A549 (cell line): ENCODE results near the gene TMEM138. TPM values are rescaled to one million over a fixed set of nuclear protein-coding genes. Genes with fewer than 3 reads are reported as not detected.
A peak's percentile ranks its signal among the peaks of the same experiment; 100 is the strongest.

ENCODE experiments used
- ATAC-seq, 2 experiments: fragments of 200-7000 bp in 1 of 2; fragments of >200 bp in 1 of 2; cut with Nextera tagmentation in 1 of 2; cut with Tn5 transposase in 1 of 2; 3 replicates each; pipeline versions ENCODE4 v1.8.0 to v1.9.1; 2018 to 2020; ENCODE audit warnings: mild to moderate bottlenecking in 1 of 2, moderate library complexity in 1 of 2
- CTCF ChIA-PET: fragments of 300-600 bp; sonication (Branson Sonifier 250); formaldehyde crosslinking; extraction: SDS; loops from one replicate; lab custom pipeline; 2021; ENCODE audit warnings: antibody characterized with exemption, inconsistent platforms; lab: Yijun Ruan, JAX
- POLR2A ChIA-PET: fragments of 350-600 bp; formaldehyde crosslinking; extraction: SDS; loops from one replicate; lab custom pipeline; 2021; ENCODE audit warnings: antibody characterized with exemption, inconsistent platforms; lab: Yijun Ruan, JAX
- DNase-seq, 2 experiments: peaks; one replicate each; pipeline versions ENCODE4 v3.0.0 to v3.0.0-alpha.2; 2011 to 2016; ENCODE audit warnings: low read depth in 1 of 2, low spot score in 1 of 2
- FAIRE-seq: peaks from 2 replicates; lab custom pipeline; 2011; peaks lifted over from hg19 to GRCh38; lab: Jason Lieb, UNC
- H3K27ac ChIP-seq, 2 experiments: fragments of >200 bp; sonication (Bioruptor Twin); formaldehyde crosslinking; 3 replicates each; pipeline ENCODE4 v1.5.1; 2016 to 2017
- H3K4me1 ChIP-seq: fragments of >200 bp; sonication (Bioruptor Twin); formaldehyde crosslinking; 3 replicates; pipeline ENCODE4 v1.6.1; 2016
- H3K4me2 ChIP-seq: fragments of >200 bp; sonication (Bioruptor Twin); formaldehyde crosslinking; 3 replicates; pipeline ENCODE4 v1.6.1; 2016
- H3K4me3 ChIP-seq: fragments of >200 bp; sonication (Bioruptor Twin); formaldehyde crosslinking; 3 replicates; pipeline ENCODE4 v1.5.1; 2016
- H3K9me3 ChIP-seq: fragments of >200 bp; sonication (Bioruptor Twin); formaldehyde crosslinking; 3 replicates; pipeline ENCODE4 v1.6.1; 2016
- EHMT2 ChIP-seq: fragments of 200-600 bp; sonication (generic); IDR thresholded peaks from 2 replicates; pipeline ENCODE4 v1.6.1; 2016; ENCODE audit warnings: antibody characterized with exemption, low read depth, mild to moderate bottlenecking, moderate library complexity
- GATA3 ChIP-seq: IDR thresholded peaks from 2 replicates; pipeline ENCODE4 v1.6.1; 2012; ENCODE audit warnings: borderline replicate concordance
- HDAC2 ChIP-seq: fragments of 200-600 bp; sonication (generic); IDR thresholded peaks from 2 replicates; pipeline ENCODE4 v1.6.1; 2016
- HEYL ChIP-seq: fragments of 250-450 bp; sonication (Bioruptor Pico); IDR thresholded peaks from 2 replicates; pipeline ENCODE4 v1.8.0; 2021; ENCODE audit warnings: mild to moderate bottlenecking, moderate library complexity
- HOXA7 ChIP-seq: fragments of 250-450 bp; sonication (Bioruptor Pico); IDR thresholded peaks from 2 replicates; pipeline ENCODE4 v1.5.0; 2020; ENCODE audit warnings: mild to moderate bottlenecking, moderate library complexity
- HOXB5 ChIP-seq: fragments of 250-450 bp; sonication (Bioruptor Pico); IDR thresholded peaks from 2 replicates; pipeline ENCODE4 v1.5.0; 2020; ENCODE audit warnings: mild to moderate bottlenecking, moderate library complexity
- JUNB ChIP-seq: fragments of >200 bp; sonication (Bioruptor Twin); formaldehyde crosslinking; IDR thresholded peaks from 2 replicates; pipeline ENCODE4 v1.6.1; 2016
- KDM1A ChIP-seq: fragments of 200-600 bp; sonication (generic); IDR thresholded peaks from 2 replicates; pipeline ENCODE4 v1.6.1; 2016; ENCODE audit warnings: low read depth, mild to moderate bottlenecking
- KDM5A ChIP-seq: fragments of 200-600 bp; sonication (generic); IDR thresholded peaks from 2 replicates; pipeline ENCODE4 v1.6.1; 2016; ENCODE audit warnings: antibody characterized with exemption, mild to moderate bottlenecking
- MAZ ChIP-seq: fragments of 150-350 bp; IDR thresholded peaks from 2 replicates; pipeline ENCODE4 v1.6.1; 2014; ENCODE audit warnings: antibody characterized with exemption, low read depth, low read length, borderline replicate concordance
- RAD21 ChIP-seq, 2 experiments: fragments of >200 bp in 1 of 2; sonication (Bioruptor Twin) in 1 of 2; formaldehyde crosslinking in 1 of 2; IDR thresholded peaks in 1 of 2; conservative IDR thresholded peaks in 1 of 2; 2 replicates in 1 of 2; 3 replicates in 1 of 2; pipeline ENCODE4 v1.6.1; 2012 to 2018; ENCODE audit warnings: inconsistent platforms in 1 of 2
- RARB ChIP-seq: fragments of 250-450 bp; sonication (Bioruptor Pico); IDR thresholded peaks from 2 replicates; pipeline ENCODE4 v1.8.0; 2021; ENCODE audit warnings: mild to moderate bottlenecking, moderate library complexity
- RFX5 ChIP-seq: fragments of 450-650 bp; IDR thresholded peaks from 2 replicates; pipeline ENCODE4 v1.7.1; 2014; ENCODE audit warnings: antibody characterized with exemption, mild to moderate bottlenecking, moderate library complexity
- SMC3 ChIP-seq: fragments of >200 bp; sonication (Bioruptor Twin); formaldehyde crosslinking; IDR thresholded peaks from 3 replicates; pipeline ENCODE4 v1.6.1; 2018; ENCODE audit warnings: inconsistent platforms
- TP53 ChIP-seq: fragments of 250-450 bp; sonication (Bioruptor Pico); IDR thresholded peaks from 2 replicates; pipeline ENCODE4 v1.5.0; 2021; ENCODE audit warnings: mild to moderate bottlenecking, moderate library complexity
- ZNF302 ChIP-seq: fragments of 250-450 bp; sonication (Bioruptor Pico); IDR thresholded peaks from 2 replicates; pipeline ENCODE4 v1.9.0; 2021; ENCODE audit warnings: inconsistent platforms, mild to moderate bottlenecking, moderate library complexity
- ZSCAN20 ChIP-seq: fragments of 250-450 bp; sonication (Bioruptor Pico); IDR thresholded peaks from 2 replicates; pipeline ENCODE4 v1.8.0; 2022; ENCODE audit warnings: mild to moderate bottlenecking, moderate library complexity
- WGBS: methylation state at CpG from one replicate; pipeline ENCODE4 v1.1.6; 2017; ENCODE audit errors: missing lambda C conversion rate; 5-methylcytosine and 5-hydroxymethylcytosine counted together
- polyA plus RNA-seq, 4 experiments: library from polyadenylated mRNA; depleted of rRNA in 3 of 4; stranded (reverse); fragments of >200 nt; fragmentation: RNase III in 1 of 4; extraction: RNeasy Plus Mini Kit Qiagen cat#74134 plus additional on column Dnase treatment in 1 of 4; gene quantifications; 2 replicates in 3 of 4; 3 replicates in 1 of 4; pipeline ENCODE4 v1.2.3, GENCODE V29; 2011 to 2017
- TF ChIP-seq, protein P1 (sequence below): fragments of 150-350 bp; IDR thresholded peaks from 2 replicates; pipeline ENCODE4 v1.6.1; 2014; ENCODE audit warnings: low read depth, mild to moderate bottlenecking, low read length
- TF ChIP-seq, protein P2 (sequence below): fragments of 250-450 bp; sonication (Bioruptor Pico); IDR thresholded peaks from 2 replicates; pipeline ENCODE4 v1.5.0; 2020; ENCODE audit warnings: low read depth, mild to moderate bottlenecking, moderate library complexity

TMEM138 gene
- polyA plus RNA-seq, 2 of the 4 experiments (the other 2 are of a cell fraction), result 80.3 to 143 TPM

DNA sequence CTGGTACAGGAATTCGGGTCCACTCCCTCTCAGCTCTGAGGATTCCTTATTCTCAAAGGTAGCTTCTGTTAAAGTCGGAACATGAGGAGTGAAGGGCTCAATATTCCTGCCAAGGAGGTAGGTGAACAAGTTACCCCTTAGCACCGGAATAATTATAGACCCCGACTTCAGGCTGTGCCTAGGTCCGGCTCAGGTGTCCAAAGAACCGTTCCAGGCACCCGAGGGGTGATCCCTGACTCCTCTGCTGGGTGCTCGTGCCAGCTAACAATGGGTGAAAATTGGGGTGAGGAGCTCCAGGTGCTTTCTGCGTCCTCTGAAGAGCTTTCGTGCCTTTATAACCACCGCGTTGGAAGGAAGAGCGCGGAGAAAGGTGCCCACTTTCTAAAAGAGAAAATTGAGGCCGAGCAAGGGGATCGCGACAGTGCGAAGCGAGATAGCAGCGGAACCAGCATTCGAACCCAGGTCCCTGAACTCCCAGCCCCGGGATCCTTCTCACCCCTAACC, 885 bp upstream of the TMEM138 start:
- DNase-seq (no peak), FAIRE-seq (no peak), ATAC-seq (peak in 1 of 2 experiments; percentile 2; a peak in 3 of 6 replicates)
- Histone ChIP-seq H3K4me1 (peaks cover 15% of the 10 kb centered on the region; the same call in 2 of the 3 replicates), H3K4me2 (peak overlapping the region; percentile 83), H3K27ac (peak overlapping the region; percentile 96 to 97), H3K4me3 (peak overlapping the region; percentile 82), H3K9me3 (no peaks in the 10 kb centered on the region)
- ChIA-PET POLR2A (interaction anchor here (0.5 to 5.2 kb wide), 18 partner anchors 8 to 340 kb away, joined by 3 to 67 read pairs (median 14); partner anchors contain the start of genes CPSF7, DDB1, SDHAF2 and TKFC), CTCF (interaction anchor here (0.8 to 33.1 kb wide), 7 partner anchors 9 to 74 kb away, joined by 3 to 521 read pairs (median 16); partner anchors contain the start of genes CPSF7, DDB1, SDHAF2 and TKFC)
- 3% methylated on average over 22 of the region's 22 CpGs for WGBS
- no peak for TF ChIP-seq HOXA7 (CRISPR knock-in tag)
- 0 out of 2 replicates have a peak, but pooled peaks have one; percentile 19 for TF ChIP-seq HDAC2
- TF ChIP-seq HEYL (CRISPR knock-in tag), result no peak

DNA sequence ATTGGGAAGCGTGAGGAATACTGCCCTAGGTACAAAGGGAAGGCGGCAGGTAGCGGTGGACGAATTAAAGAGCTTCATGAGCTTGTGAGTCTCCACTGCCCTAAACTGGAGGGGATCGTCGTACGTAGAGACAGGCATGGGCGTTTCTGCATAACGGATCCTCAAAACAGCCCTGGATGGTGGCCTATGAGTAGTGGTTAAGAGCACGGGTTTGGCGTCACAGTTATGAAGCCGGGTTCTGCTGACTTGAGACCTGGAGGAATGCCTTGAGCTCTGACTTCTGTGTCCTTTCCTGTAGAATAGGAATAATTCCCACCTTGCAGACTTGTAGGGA, 335 bp downstream of the TMEM138 start:
- peak; percentile 48 to 49 for DNase-seq

DNA sequence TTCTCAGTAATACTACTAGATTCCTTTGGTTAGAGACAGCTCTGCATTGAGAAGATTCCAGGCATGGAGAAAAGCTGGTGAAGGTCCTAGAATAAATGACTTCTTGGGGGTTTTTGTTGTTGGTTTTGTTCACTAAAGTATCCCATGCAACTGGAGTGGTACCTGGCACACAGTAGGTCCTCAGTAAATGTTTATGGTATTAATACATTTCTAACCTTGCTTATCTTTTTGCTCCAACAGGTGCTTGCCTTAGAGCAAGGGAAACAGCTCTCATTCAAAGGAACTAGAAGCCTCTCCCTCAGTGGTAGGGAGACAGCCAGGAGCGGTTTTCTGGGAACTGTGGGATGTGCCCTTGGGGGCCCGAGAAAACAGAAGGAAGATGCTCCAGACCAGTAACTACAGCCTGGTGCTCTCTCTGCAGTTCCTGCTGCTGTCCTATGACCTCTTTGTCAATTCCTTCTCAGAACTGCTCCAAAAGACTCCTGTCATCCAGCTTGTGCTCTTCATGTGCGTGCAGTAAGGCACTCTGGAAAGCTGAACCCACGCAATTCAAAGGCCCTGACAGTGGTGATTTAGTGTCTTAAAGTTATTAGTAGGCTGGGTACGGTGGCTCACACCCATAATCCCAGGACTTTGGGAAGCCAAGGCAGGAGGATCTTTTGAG, 2.0 kb downstream of the TMEM138 start:
- TF ChIP-seq ZNF302 (CRISPR knock-in tag) (no peak), TP53 (CRISPR knock-in tag) (no peak), KDM5A (no peak), GATA3 (no peak), RARB (CRISPR knock-in tag) (no peak), HEYL (CRISPR knock-in tag) (no peak), EHMT2 (no peak), JUNB (no peak), ZSCAN20 (CRISPR knock-in tag) (no peak), RAD21 (conservative IDR thresholded peaks at IDR 0.05 in 1 of 2, IDR thresholded peaks at IDR 0.05 in 1 of 2) (no peak), HOXB5 (CRISPR knock-in tag) (no peak)
- TF ChIP-seq, protein P1, sequence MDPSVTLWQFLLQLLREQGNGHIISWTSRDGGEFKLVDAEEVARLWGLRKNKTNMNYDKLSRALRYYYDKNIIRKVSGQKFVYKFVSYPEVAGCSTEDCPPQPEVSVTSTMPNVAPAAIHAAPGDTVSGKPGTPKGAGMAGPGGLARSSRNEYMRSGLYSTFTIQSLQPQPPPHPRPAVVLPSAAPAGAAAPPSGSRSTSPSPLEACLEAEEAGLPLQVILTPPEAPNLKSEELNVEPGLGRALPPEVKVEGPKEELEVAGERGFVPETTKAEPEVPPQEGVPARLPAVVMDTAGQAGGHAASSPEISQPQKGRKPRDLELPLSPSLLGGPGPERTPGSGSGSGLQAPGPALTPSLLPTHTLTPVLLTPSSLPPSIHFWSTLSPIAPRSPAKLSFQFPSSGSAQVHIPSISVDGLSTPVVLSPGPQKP, result no peak
- DNase-seq, result no peak
- Histone ChIP-seq H3K4me1 (peaks cover 15% of the 10 kb centered on the region; the same call in 2 of the 3 replicates), H3K9me3 (no peaks in the 10 kb centered on the region), H3K4me2 (no peak overlapping the region; the same call in 2 of the 3 replicates), H3K4me3 (no peak overlapping the region), H3K27ac (no peak overlapping the region)
- FAIRE-seq, result no peak
- POLR2A ChIA-PET, result interaction anchor here (0.5 to 3.4 kb wide), 2 partner anchors 9 to 21 kb away, joined by 3 to 32 read pairs; no protein-coding TSS in a partner anchor
- CTCF ChIA-PET, result interaction anchor here (1.0 to 33.1 kb wide), 5 partner anchors 10 to 26 kb away, joined by 4 to 521 read pairs (median 21); partner anchors contain the start of genes DDB1, TKFC and TMEM216
- no peak for ATAC-seq
- WGBS, result 95% methylated on average over 5 of the region's 5 CpGs

More for the DNA sequence above, 335 bp downstream of the TMEM138 start:
- 2% methylated on average over 12 of the region's 12 CpGs for WGBS
- Histone ChIP-seq H3K4me1 (peaks cover 15% of the 10 kb centered on the region; the same call in 2 of the 3 replicates), H3K27ac (peak overlapping the region; percentile 96 to 97), H3K9me3 (no peaks in the 10 kb centered on the region), H3K4me3 (peak overlapping the region; percentile 82), H3K4me2 (peak overlapping the region; percentile 83)
- TF ChIP-seq RAD21 (conservative IDR thresholded peaks at IDR 0.05 in 1 of 2, IDR thresholded peaks at IDR 0.05 in 1 of 2) (no peak), HEYL (CRISPR knock-in tag) (no peak), KDM1A (no peak), RFX5 (no peak), SMC3 (no peak), ZSCAN20 (CRISPR knock-in tag) (no peak), MAZ (no peak)
- TF ChIP-seq, protein P2, sequence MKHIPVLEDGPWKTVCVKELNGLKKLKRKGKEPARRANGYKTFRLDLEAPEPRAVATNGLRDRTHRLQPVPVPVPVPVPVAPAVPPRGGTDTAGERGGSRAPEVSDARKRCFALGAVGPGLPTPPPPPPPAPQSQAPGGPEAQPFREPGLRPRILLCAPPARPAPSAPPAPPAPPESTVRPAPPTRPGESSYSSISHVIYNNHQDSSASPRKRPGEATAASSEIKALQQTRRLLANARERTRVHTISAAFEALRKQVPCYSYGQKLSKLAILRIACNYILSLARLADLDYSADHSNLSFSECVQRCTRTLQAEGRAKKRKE, result no peak
- ATAC-seq (peak; percentile 25 to 38), FAIRE-seq (no peak)
- CTCF ChIA-PET, result interaction anchor here (1.0 to 33.1 kb wide), 7 partner anchors 10 to 108 kb away, joined by 3 to 521 read pairs (median 16); partner anchors contain the start of genes CPSF7, DDB1, SDHAF2 and TKFC
- POLR2A ChIA-PET, result interaction anchor here (0.8 to 5.2 kb wide), 18 partner anchors 8 to 68 kb away, joined by 3 to 67 read pairs (median 14); partner anchors contain the start of genes CPSF7, DDB1, SDHAF2 and TKFC
